CD4-positive, alpha-beta memory T cell (primary cell): Measurements from ENCODE around the gene ERBB4. TPM values are rescaled to one million over a fixed set of nuclear protein-coding genes. Genes with fewer than 3 reads are reported as not detected.

Experiments used
- CTCF ChIA-PET: fragments of 350-600 bp; sonication (Branson Sonifier 250); formaldehyde crosslinking; loops from one replicate; lab custom pipeline; 2021; ENCODE audit warnings: inconsistent platforms; ENCODE audit not compliant: partially characterized antibody; lab: Charles Lee
- POLR2A ChIA-PET: fragments of 350-600 bp; sonication (Branson Sonifier 250); formaldehyde crosslinking; loops from one replicate; lab custom pipeline; 2021; ENCODE audit not compliant: partially characterized antibody; lab: Charles Lee
- DNase-seq, 5 donors: peaks; one replicate each; pipeline versions ENCODE4 v3.0.0 to v3.0.0-alpha.2; 2020 to 2022; ENCODE audit warnings: mixed read lengths in 1 of 5
- H3K27ac ChIP-seq: one replicate; pipeline ENCODE4 v1.7.0; 2013; ENCODE audit warnings: low read depth, low read length
- H3K27me3 ChIP-seq: 2 replicates; pipeline ENCODE4 v1.7.0; 2013; ENCODE audit warnings: mild to moderate bottlenecking, low read length, moderate library complexity; ENCODE audit not compliant: insufficient read depth
- H3K36me3 ChIP-seq: 2 replicates; pipeline ENCODE4 v1.7.0; 2013; ENCODE audit warnings: mild to moderate bottlenecking, low read length, moderate library complexity; ENCODE audit not compliant: insufficient read depth
- H3K4me1 ChIP-seq: 2 replicates; pipeline ENCODE4 v1.7.0; 2013; ENCODE audit warnings: mild to moderate bottlenecking, low read length, moderate library complexity; ENCODE audit not compliant: insufficient read depth
- H3K4me3 ChIP-seq, 2 donors: one replicate each; pipeline ENCODE4 v1.7.0; 2013; ENCODE audit warnings: low read length in 2 of 2, mild to moderate bottlenecking in 1 of 2
- H3K9me3 ChIP-seq, 2 donors: one replicate each; pipeline ENCODE4 v1.7.0; 2013; ENCODE audit warnings: low read length in 2 of 2, control low read depth in 1 of 2; ENCODE audit not compliant: control insufficient read depth in 1 of 2
- H3K27ac Mint-ChIP-seq, 7 donors: one replicate each; pipeline ENCODE4 v1.8.0; 2020 to 2021; ENCODE audit warnings: mixed read lengths in 7 of 7, mild to moderate bottlenecking in 6 of 7, inconsistent platforms in 3 of 7, moderate library complexity in 3 of 7
- H3K27me3 Mint-ChIP-seq, 2 donors: one replicate each; pipeline ENCODE4 v1.8.0; 2020 to 2021; ENCODE audit warnings: mixed read lengths in 2 of 2
- H3K36me3 Mint-ChIP-seq, 2 donors: one replicate each; pipeline ENCODE4 v1.8.0; 2020 to 2021; ENCODE audit warnings: mixed read lengths in 2 of 2, inconsistent platforms in 1 of 2, mild to moderate bottlenecking in 1 of 2
- H3K4me1 Mint-ChIP-seq, 4 donors: one replicate each; pipeline ENCODE4 v1.8.0; 2020 to 2021; ENCODE audit warnings: mixed read lengths in 4 of 4, mild to moderate bottlenecking in 1 of 4
- H3K4me3 Mint-ChIP-seq, 8 donors: one replicate each; pipeline ENCODE4 v1.8.0; 2020 to 2021; ENCODE audit warnings: mixed read lengths in 8 of 8, mild to moderate bottlenecking in 7 of 8, moderate library complexity in 6 of 8, inconsistent platforms in 3 of 8
- H3K9me3 Mint-ChIP-seq, 8 donors: one replicate each; pipeline ENCODE4 v1.8.0; 2020 to 2021; ENCODE audit warnings: mixed read lengths in 8 of 8, mild to moderate bottlenecking in 5 of 8, inconsistent platforms in 3 of 8, moderate library complexity in 1 of 8
- intact Hi-C: fragments of 100-400 bp; cut with micrococcal nuclease; formaldehyde crosslinking; loops from one replicate; pipeline ENCODE4 v1.15.1; 2023
- polyA plus RNA-seq, 2 donors: library from polyadenylated mRNA; unstranded; fragments of 300-500 nt; fragmentation: Illumina TruSeq; gene quantifications; one replicate each; pipeline ENCODE4 v1.2.3, GENCODE V29; 2021
- total RNA-seq, 2 experiments: library from RNA; stranded (reverse); gene quantifications; one replicate each; pipeline ENCODE4 v1.2.3, GENCODE V29; 2021

ERBB4 gene
- total and polyA plus RNA-seq, 4 experiments from 2014 or later: not detected

DNA sequence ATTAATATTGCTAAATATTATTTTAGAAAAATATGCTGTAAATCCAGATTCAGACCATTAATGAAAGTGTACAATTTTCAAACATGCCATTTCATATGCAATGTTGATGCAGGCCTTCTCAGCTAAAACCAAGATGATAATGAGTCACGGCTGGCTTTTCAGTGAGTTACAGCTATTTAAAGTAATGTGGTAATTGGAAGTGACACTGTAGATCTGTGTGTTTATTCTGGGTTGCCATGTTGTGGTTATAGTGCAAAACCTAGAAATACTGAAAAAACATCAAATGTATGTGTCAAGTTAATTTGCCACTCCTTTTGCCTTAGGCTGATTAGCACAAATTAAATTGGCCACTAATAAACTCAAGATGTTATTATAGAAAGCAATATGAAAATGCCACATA lies 506.6 kb downstream of the ERBB4 start:
- no peaks in the 10 kb centered on the region for H3K27me3 ChIP-seq
- no peaks in the 10 kb centered on the region for H3K4me1 ChIP-seq
- H3K9me3 Mint-ChIP-seq: peaks cover 0 to 8% (median 0%) of the 10 kb centered on the region in 8 donors
- no peaks in the 10 kb centered on the region for H3K36me3 Mint-ChIP-seq
- H3K4me3 ChIP-seq: no peak overlapping the region
- no peaks in the 10 kb centered on the region for H3K4me1 Mint-ChIP-seq
- POLR2A ChIA-PET: no interaction called here
- DNase-seq: no peak
- H3K9me3 ChIP-seq: no peaks in the 10 kb centered on the region
- CTCF ChIA-PET: no interaction called here
- no peak overlapping the region for H3K27ac ChIP-seq
- no peak overlapping the region for H3K27ac Mint-ChIP-seq
- no peaks in the 10 kb centered on the region for H3K27me3 Mint-ChIP-seq
- H3K4me3 Mint-ChIP-seq: no peak overlapping the region
- no peaks in the 10 kb centered on the region for H3K36me3 ChIP-seq
- intact Hi-C loops: no loop called here

- CTCF ChIA-PET: no interaction called here
- POLR2A ChIA-PET: no interaction called here
- H3K4me3 Mint-ChIP-seq: no peak overlapping the region
- H3K4me1 Mint-ChIP-seq: no peaks in the 10 kb centered on the region
- Histone ChIP-seq H3K4me3 (no peak overlapping the region), H3K27ac (no peak overlapping the region), H3K9me3 (no peaks in the 10 kb centered on the region), H3K4me1 (no peaks in the 10 kb centered on the region), H3K36me3 (no peaks in the 10 kb centered on the region), H3K27me3 (no peaks in the 10 kb centered on the region)
- H3K9me3 Mint-ChIP-seq: peaks cover 0 to 8% (median 0%) of the 10 kb centered on the region in 8 donors
- H3K27me3 Mint-ChIP-seq: no peaks in the 10 kb centered on the region
- intact Hi-C loops: no loop called here
- no peak overlapping the region for H3K27ac Mint-ChIP-seq
- H3K36me3 Mint-ChIP-seq: no peaks in the 10 kb centered on the region
- no peak for DNase-seq
These were observed 507.9 kb downstream of the ERBB4 start for GRCh38 chr2:212030709-212031108.

- no peaks in the 10 kb centered on the region for H3K27me3 Mint-ChIP-seq
- no peak overlapping the region for H3K27ac Mint-ChIP-seq
- Histone ChIP-seq H3K4me1 (no peaks in the 10 kb centered on the region), H3K36me3 (no peaks in the 10 kb centered on the region), H3K27me3 (no peaks in the 10 kb centered on the region), H3K9me3 (no peaks in the 10 kb centered on the region), H3K4me3 (no peak overlapping the region), H3K27ac (no peak overlapping the region)
- DNase-seq: no peak
- CTCF ChIA-PET: no interaction called here
- no peak overlapping the region for H3K4me3 Mint-ChIP-seq
- intact Hi-C loops: no loop called here
- H3K4me1 Mint-ChIP-seq: no peaks in the 10 kb centered on the region
- no peaks in the 10 kb centered on the region for H3K36me3 Mint-ChIP-seq
- POLR2A ChIA-PET: no interaction called here
- H3K9me3 Mint-ChIP-seq: peaks cover 0 to 8% (median 0%) of the 10 kb centered on the region in 8 donors
These were observed 509.7 kb downstream of the ERBB4 start for GRCh38 chr2:212028798-212029394.

GRCh38 chr2:212027681-212028628 lies 510.6 kb downstream of the ERBB4 start:
- Histone ChIP-seq H3K27me3 (no peaks in the 10 kb centered on the region), H3K36me3 (no peaks in the 10 kb centered on the region), H3K27ac (no peak overlapping the region), H3K4me3 (no peak overlapping the region), H3K4me1 (no peaks in the 10 kb centered on the region), H3K9me3 (no peaks in the 10 kb centered on the region)
- ChIA-PET POLR2A (no interaction called here), CTCF (no interaction called here)
- no peak overlapping the region for H3K4me3 Mint-ChIP-seq
- H3K4me1 Mint-ChIP-seq: no peaks in the 10 kb centered on the region
- H3K27ac Mint-ChIP-seq: no peak overlapping the region
- DNase-seq: no peak
- peaks cover 0 to 8% (median 0%) of the 10 kb centered on the region in 8 donors for H3K9me3 Mint-ChIP-seq
- no peaks in the 10 kb centered on the region for H3K27me3 Mint-ChIP-seq
- intact Hi-C loops: no loop called here
- H3K36me3 Mint-ChIP-seq: no peaks in the 10 kb centered on the region

GRCh38 chr2:212024040-212024439 lies 514.6 kb downstream of the ERBB4 start:
- Mint-ChIP-seq H3K4me3 (no peak overlapping the region), H3K9me3 (peaks cover 0 to 6% (median 0%) of the 10 kb centered on the region in 8 donors), H3K27ac (no peak overlapping the region), H3K27me3 (no peaks in the 10 kb centered on the region), H3K36me3 (no peaks in the 10 kb centered on the region), H3K4me1 (no peaks in the 10 kb centered on the region)
- no peaks in the 10 kb centered on the region for H3K27me3 ChIP-seq
- intact Hi-C loops: no loop called here
- no peaks in the 10 kb centered on the region for H3K36me3 ChIP-seq
- H3K9me3 ChIP-seq: no peaks in the 10 kb centered on the region
- ChIA-PET CTCF (no interaction called here), POLR2A (no interaction called here)
- H3K4me3 ChIP-seq: no peak overlapping the region
- H3K4me1 ChIP-seq: no peaks in the 10 kb centered on the region
- H3K27ac ChIP-seq: no peak overlapping the region
- DNase-seq: no peak

DNA sequence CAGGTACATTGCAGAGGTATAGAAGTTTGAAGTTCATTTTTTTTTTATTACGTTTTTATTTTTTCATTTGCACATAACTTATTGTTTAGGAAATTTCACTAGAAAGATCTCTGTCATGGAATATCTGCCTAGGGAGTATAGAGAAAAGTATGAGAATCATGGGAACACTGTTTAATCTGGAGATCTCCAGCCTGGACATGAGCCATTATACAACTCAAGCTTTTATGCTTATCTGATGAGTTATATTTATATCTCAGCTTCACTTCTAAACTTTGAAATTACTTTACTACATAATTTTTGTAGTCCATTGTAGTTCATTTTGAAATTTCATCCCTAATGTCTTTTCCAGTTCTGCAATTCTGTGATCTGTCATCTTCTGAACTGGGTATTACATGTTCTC lies 515.6 kb downstream of the ERBB4 start:
- H3K4me1 ChIP-seq: no peaks in the 10 kb centered on the region
- H3K27me3 ChIP-seq: no peaks in the 10 kb centered on the region
- intact Hi-C loops: no loop called here
- no peaks in the 10 kb centered on the region for H3K4me1 Mint-ChIP-seq
- no peaks in the 10 kb centered on the region for H3K36me3 Mint-ChIP-seq
- POLR2A ChIA-PET: no interaction called here
- CTCF ChIA-PET: no interaction called here
- H3K27ac ChIP-seq: no peak overlapping the region
- no peak overlapping the region for H3K4me3 Mint-ChIP-seq
- H3K9me3 ChIP-seq: no peaks in the 10 kb centered on the region
- H3K27ac Mint-ChIP-seq: no peak overlapping the region
- no peak overlapping the region for H3K4me3 ChIP-seq
- no peaks in the 10 kb centered on the region for H3K27me3 Mint-ChIP-seq
- DNase-seq: no peak
- H3K9me3 Mint-ChIP-seq: peaks cover 0 to 6% (median 0%) of the 10 kb centered on the region in 8 donors
- H3K36me3 ChIP-seq: no peaks in the 10 kb centered on the region

GRCh38 chr2:212021947-212022346 lies 516.7 kb downstream of the ERBB4 start:
- Histone ChIP-seq H3K27me3 (no peaks in the 10 kb centered on the region), H3K4me3 (no peak overlapping the region), H3K27ac (no peak overlapping the region), H3K36me3 (no peaks in the 10 kb centered on the region), H3K4me1 (no peaks in the 10 kb centered on the region), H3K9me3 (no peaks in the 10 kb centered on the region)
- Mint-ChIP-seq H3K9me3 (peaks cover 0 to 6% (median 0%) of the 10 kb centered on the region in 8 donors), H3K27ac (no peak overlapping the region), H3K4me1 (no peaks in the 10 kb centered on the region), H3K4me3 (no peak overlapping the region), H3K36me3 (no peaks in the 10 kb centered on the region), H3K27me3 (no peaks in the 10 kb centered on the region)
- no peak for DNase-seq
- ChIA-PET POLR2A (no interaction called here), CTCF (no interaction called here)
- intact Hi-C loops: no loop called here
